Measurements from ENCODE around the gene SPRR2F.
"Not testable (repeated sequence)": the region's sequence is repeated elsewhere in the genome, so short reads cannot be mapped to it uniquely, and the experiment has no call there.

The SPRR2F gene

GRCh38 chr1:153113416-153113815, at the start of gene SPRR2F:
Gene SPRR2F (minus strand): TSS chr1:153113516. CDS start chr1:153112733, 783 bp downstream.
- DNase-seq = no peak

GRCh38 chr1:153155541-153155940, 42.2 kb upstream of the SPRR2F start:
- DNase-seq = no peak

- DNase-seq = no peak
These were observed 39.2 kb upstream of the SPRR2F start for GRCh38 chr1:153152481-153152880.

GRCh38 chr1:153150846-153151245, 37.5 kb upstream of the SPRR2F start, which contains the start of gene SPRR2G:
Gene SPRR2G (minus strand): TSS chr1:153150890. CDS start chr1:153150110, 780 bp downstream.
- no peak for DNase-seq

GRCh38 chr1:153141377-153141776, 28.1 kb upstream of the SPRR2F start:
- DNase-seq = no peak

- no peak for DNase-seq
These were observed 27.2 kb upstream of the SPRR2F start for GRCh38 chr1:153140484-153140883.

GRCh38 chr1:153133743-153134142, 20.4 kb upstream of the SPRR2F start:
- DNase-seq = no peak

- no peak for DNase-seq
These were observed 20.0 kb upstream of the SPRR2F start for GRCh38 chr1:153133267-153133666.

- not testable (repeated sequence) for DNase-seq
These were observed 15.4 kb upstream of the SPRR2F start for GRCh38 chr1:153128688-153129087.

- DNase-seq = no peak
These were observed 14.0 kb upstream of the SPRR2F start for GRCh38 chr1:153127296-153127695.

GRCh38 chr1:153125536-153125935, 12.2 kb upstream of the SPRR2F start:
- DNase-seq = no peak

GRCh38 chr1:153123793-153124192, 10.5 kb upstream of the SPRR2F start:
- not testable (repeated sequence) for DNase-seq

- DNase-seq = no peak
These were observed 9.6 kb upstream of the SPRR2F start for GRCh38 chr1:153122831-153123421.

- DNase-seq = no peak
These were observed 7.6 kb upstream of the SPRR2F start for GRCh38 chr1:153120945-153121344.

GRCh38 chr1:153119491-153119971, 6.2 kb upstream of the SPRR2F start:
- no peak for DNase-seq

- DNase-seq = not testable (repeated sequence)
These were observed 1.9 kb upstream of the SPRR2F start for GRCh38 chr1:153115264-153115663.

GRCh38 chr1:153112454-153112853, 862 bp downstream of the SPRR2F start:
- not testable (repeated sequence) for DNase-seq

- no peak for DNase-seq
These were observed 13.1 kb downstream of the SPRR2F start for GRCh38 chr1:153100245-153100644.

- no peak for DNase-seq
These were observed 13.8 kb downstream of the SPRR2F start for GRCh38 chr1:153099461-153100045.

GRCh38 chr1:153095764-153096163, 17.6 kb downstream of the SPRR2F start:
- DNase-seq = no peak

GRCh38 chr1:153094426-153094825, 18.9 kb downstream of the SPRR2F start, which contains the start of gene SPRR2E:
Gene SPRR2E (minus strand): TSS chr1:153094526. CDS start chr1:153093751, 775 bp downstream.
- no peak for DNase-seq

GRCh38 chr1:153087652-153088051, 25.7 kb downstream of the SPRR2F start:
- DNase-seq = no peak

GRCh38 chr1:153081736-153082135, 31.6 kb downstream of the SPRR2F start:
- no peak for DNase-seq

Data from T1000 (cell line).